OCI-LY1 (cell line): ENCODE results near the gene CTIF.

Source experiments
- H2AFZ ChIP-seq: fragments of 200-600 bp; sonication (generic), shearing (Covaris generic); 2 replicates; pipeline ENCODE4 v1.6.0; 2014; ENCODE audit warnings: antibody characterized with exemption, mild to moderate bottlenecking, low read length
- H3F3A ChIP-seq: fragments of 200-600 bp; sonication (generic), shearing (Covaris generic); 2 replicates; pipeline ENCODE4 v1.6.0; 2014; ENCODE audit warnings: mild to moderate bottlenecking, antibody characterized with exemption, low read length, moderate library complexity; ENCODE audit not compliant: insufficient read depth
- H3K27ac ChIP-seq: fragments of 200-600 bp; sonication (generic); 2 replicates; pipeline ENCODE4 v1.5.1; 2014; ENCODE audit warnings: low read length, mixed run types, mild to moderate bottlenecking, low read depth; ENCODE audit not compliant: poor library complexity, severe bottlenecking
- H3K27me3 ChIP-seq: fragments of 200-600 bp; sonication (generic); 2 replicates; pipeline ENCODE4 v1.6.0; 2014; ENCODE audit warnings: antibody characterized with exemption, mild to moderate bottlenecking, low read length, moderate library complexity; ENCODE audit not compliant: insufficient read depth
- H3K36me3 ChIP-seq: fragments of 200-600 bp; sonication (generic); 2 replicates; pipeline ENCODE4 v1.6.1; 2014; ENCODE audit warnings: mild to moderate bottlenecking, antibody characterized with exemption, low read length, moderate library complexity, mixed read lengths; ENCODE audit not compliant: insufficient read depth
- H3K4me1 ChIP-seq: fragments of 200-600 bp; sonication (generic); 2 replicates; pipeline ENCODE4 v1.5.1; 2014; ENCODE audit warnings: mild to moderate bottlenecking, low read length, moderate library complexity; ENCODE audit not compliant: insufficient read depth, severe bottlenecking
- H3K4me2 ChIP-seq: fragments of 200-600 bp; sonication (generic), shearing (Covaris generic); 2 replicates; pipeline ENCODE4 v1.6.1; 2014; ENCODE audit warnings: low read length
- H3K4me3 ChIP-seq: fragments of 200-600 bp; sonication (generic); 2 replicates; pipeline ENCODE4 v1.5.1; 2014; ENCODE audit warnings: low read length, low read depth, mild to moderate bottlenecking, mixed read lengths; ENCODE audit not compliant: poor library complexity, severe bottlenecking
- H3K79me2 ChIP-seq: fragments of 200-600 bp; shearing (Covaris generic); 2 replicates; pipeline ENCODE4 v1.6.1; 2016; ENCODE audit warnings: mixed run types, low read length, mixed read lengths; ENCODE audit not compliant: insufficient read depth
- H3K9ac ChIP-seq: fragments of 200-600 bp; sonication (generic), shearing (Covaris generic); 2 replicates; pipeline ENCODE4 v1.6.1; 2014; ENCODE audit warnings: mild to moderate bottlenecking, low read length, mixed read lengths
- H3K9me2 ChIP-seq: fragments of 200-600 bp; sonication (generic), shearing (Covaris generic); 2 replicates; pipeline ENCODE4 v1.6.1; 2014; ENCODE audit warnings: low read depth, mild to moderate bottlenecking, low read length, mixed read lengths
- H3K9me3 ChIP-seq: fragments of 200-600 bp; shearing (Covaris generic); 2 replicates; pipeline ENCODE4 v1.6.1; 2014; ENCODE audit warnings: low read length, mixed read lengths
- H4K20me1 ChIP-seq: fragments of 200-600 bp; sonication (generic), shearing (Covaris generic); 2 replicates; pipeline ENCODE4 v1.6.0; 2016; ENCODE audit warnings: mild to moderate bottlenecking, low read length; ENCODE audit not compliant: insufficient read depth
- EZH2 ChIP-seq: fragments of 200-600 bp; sonication (generic), shearing (Covaris generic); IDR thresholded peaks from 2 replicates; pipeline ENCODE4 v1.8.0; 2017; ENCODE audit warnings: borderline replicate concordance, mixed run types, mild to moderate bottlenecking, antibody characterized with exemption, low read length, moderate library complexity, mixed read lengths
- TF ChIP-seq, protein P1 (sequence below): fragments of 200-600 bp; sonication (generic), shearing (Covaris generic); IDR thresholded peaks from 2 replicates; pipeline ENCODE4 v1.5.1; 2017; ENCODE audit warnings: mild to moderate bottlenecking, antibody characterized with exemption, low read length, moderate library complexity, mixed read lengths

The CTIF gene

DNA sequence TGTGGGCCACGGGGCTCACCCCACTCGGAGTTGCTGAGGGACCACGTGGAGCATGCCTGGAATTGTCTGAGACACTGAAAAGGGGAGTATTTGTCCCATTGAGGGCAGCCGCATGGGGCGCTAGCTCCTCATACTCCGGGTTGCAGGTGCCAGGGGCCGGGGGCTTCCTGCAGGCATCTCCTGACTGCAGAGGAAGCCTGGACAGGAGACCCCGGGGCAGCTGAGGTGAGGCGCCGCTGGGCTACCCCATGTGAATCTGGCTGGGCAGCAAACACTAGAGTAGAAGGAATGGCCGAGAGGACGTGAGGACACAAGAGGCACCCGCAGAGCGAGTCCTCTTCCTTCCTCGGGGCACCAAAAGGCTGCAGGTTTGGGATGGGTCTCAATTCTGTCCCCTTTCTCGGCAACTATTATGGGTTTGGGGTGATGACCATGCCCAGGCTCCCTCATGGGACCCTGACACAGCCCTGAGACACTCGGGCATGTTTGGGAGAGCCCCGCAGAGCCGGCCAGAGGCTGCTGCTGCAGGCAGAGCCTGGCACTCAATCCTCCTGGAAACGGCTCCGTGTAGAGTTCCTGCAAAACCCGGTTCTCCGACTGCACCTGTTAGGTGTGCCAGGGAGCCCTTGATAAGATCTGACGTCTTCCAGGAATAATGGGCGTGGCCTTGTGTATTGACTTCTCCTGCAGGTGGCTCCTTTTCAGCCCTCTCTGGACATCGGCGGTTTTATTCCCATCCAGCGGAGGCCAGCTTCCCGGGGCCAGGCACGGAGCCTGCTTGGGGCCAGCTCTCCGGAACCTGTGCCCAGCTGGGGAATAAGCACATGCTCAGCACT is 77.0 kb downstream of the CTIF start:
- Histone ChIP-seq H3K4me1 (no peaks in the 10 kb centered on the region), H3K4me3 (no peak overlapping the region), H2AFZ (no peak overlapping the region), H3K4me2 (no peak overlapping the region), H3K79me2 (no peaks in the 10 kb centered on the region), H3K27me3 (no peaks in the 10 kb centered on the region), H3K9me3 (no peaks in the 10 kb centered on the region), H3K9me2 (no peaks in the 10 kb centered on the region), H3K27ac (no peak overlapping the region), H3K9ac (no peak overlapping the region), H3F3A (no peaks in the 10 kb centered on the region), H4K20me1 (no peaks in the 10 kb centered on the region), H3K36me3 (no peaks in the 10 kb centered on the region)
- TF ChIP-seq, protein P1, sequence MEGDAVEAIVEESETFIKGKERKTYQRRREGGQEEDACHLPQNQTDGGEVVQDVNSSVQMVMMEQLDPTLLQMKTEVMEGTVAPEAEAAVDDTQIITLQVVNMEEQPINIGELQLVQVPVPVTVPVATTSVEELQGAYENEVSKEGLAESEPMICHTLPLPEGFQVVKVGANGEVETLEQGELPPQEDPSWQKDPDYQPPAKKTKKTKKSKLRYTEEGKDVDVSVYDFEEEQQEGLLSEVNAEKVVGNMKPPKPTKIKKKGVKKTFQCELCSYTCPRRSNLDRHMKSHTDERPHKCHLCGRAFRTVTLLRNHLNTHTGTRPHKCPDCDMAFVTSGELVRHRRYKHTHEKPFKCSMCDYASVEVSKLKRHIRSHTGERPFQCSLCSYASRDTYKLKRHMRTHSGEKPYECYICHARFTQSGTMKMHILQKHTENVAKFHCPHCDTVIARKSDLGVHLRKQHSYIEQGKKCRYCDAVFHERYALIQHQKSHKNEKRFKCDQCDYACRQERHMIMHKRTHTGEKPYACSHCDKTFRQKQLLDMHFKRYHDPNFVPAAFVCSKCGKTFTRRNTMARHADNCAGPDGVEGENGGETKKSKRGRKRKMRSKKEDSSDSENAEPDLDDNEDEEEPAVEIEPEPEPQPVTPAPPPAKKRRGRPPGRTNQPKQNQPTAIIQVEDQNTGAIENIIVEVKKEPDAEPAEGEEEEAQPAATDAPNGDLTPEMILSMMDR = no peak; the same call in 1 of the 2 replicates
- TF ChIP-seq EZH2 = no peak

DNA sequence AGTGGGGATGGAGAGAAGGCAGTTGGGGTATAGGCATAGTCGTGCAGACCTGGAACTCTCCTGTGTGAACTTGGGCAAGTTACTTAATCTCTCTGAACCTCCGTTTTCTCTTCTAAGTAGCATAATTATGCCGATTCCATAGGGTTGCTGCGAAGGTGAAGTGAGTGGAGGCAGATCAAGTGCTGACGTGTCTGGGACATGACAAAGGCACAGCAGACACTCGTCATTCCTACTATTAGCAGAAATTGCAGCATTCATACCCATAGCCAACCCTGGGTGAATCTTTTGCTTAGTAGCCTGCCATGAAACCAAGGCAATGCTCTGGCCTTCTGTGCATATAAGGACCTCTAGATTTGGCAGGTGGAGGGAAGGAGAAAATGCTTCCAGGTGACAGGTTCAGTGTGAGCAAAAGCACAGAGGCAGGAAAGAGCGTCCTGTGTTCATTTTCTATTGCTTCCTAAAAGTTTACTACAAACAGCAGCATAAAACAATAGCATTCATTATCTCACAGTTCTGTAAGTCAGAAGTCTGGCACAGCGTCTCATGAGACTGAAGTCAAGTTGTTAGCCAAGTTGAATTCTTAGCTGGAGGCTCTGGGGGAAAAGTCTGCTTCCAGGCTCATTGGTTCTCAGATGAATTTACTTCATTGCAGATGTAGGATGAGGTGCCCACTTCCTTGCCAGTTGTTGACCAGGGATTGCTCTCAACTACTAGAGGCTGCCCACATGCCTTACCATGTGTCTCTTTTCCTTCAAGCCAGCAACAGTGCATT is 77.8 kb downstream of the CTIF start:
- H3K4me2 ChIP-seq = no peak overlapping the region
- no peaks in the 10 kb centered on the region for H3F3A ChIP-seq
- no peaks in the 10 kb centered on the region for H3K27me3 ChIP-seq
- no peak overlapping the region for H3K4me3 ChIP-seq
- H4K20me1 ChIP-seq = no peaks in the 10 kb centered on the region
- no peak overlapping the region for H2AFZ ChIP-seq
- no peaks in the 10 kb centered on the region for H3K9me2 ChIP-seq
- no peak for TF ChIP-seq EZH2
- TF ChIP-seq, protein P1 = no peak
- H3K4me1 ChIP-seq = no peaks in the 10 kb centered on the region
- no peak overlapping the region for H3K27ac ChIP-seq
- no peaks in the 10 kb centered on the region for H3K36me3 ChIP-seq
- H3K9ac ChIP-seq = no peak overlapping the region
- H3K9me3 ChIP-seq = no peaks in the 10 kb centered on the region
- H3K79me2 ChIP-seq = no peaks in the 10 kb centered on the region

DNA sequence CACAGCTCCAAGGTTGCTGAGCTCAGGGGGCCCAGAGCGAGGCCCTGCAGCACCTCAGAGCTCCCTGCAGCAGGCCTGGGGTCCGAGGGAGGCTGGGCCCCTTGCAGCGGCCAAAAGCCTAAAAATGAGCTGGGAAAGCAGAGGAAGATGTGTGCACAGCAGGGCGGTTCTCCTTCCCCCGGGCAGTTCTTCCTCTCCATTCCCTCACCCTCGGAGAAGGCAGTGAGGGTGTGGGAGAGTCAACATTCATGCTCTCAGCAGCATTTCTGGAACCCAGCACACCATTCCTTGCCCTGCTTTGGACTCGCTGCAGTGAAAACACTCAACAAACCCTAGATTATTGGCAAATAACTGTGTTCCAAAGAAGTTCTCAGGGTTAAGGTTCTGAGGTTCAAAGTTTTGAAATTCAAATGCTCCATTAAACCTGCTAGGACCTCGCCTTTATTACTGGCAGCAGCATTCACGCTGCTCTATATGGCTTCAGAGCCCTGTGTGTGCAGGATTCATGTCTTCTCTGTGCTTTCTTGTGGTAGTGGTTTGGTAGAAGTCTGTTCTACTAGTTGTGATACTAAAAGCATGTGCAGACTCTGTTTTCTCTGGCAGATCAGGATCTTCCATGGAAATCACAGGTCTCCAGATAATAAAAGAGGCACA is 79.1 kb downstream of the CTIF start:
- Histone ChIP-seq H4K20me1 (no peaks in the 10 kb centered on the region), H3K4me3 (no peak overlapping the region), H3K36me3 (no peaks in the 10 kb centered on the region), H3K27ac (no peak overlapping the region), H3K27me3 (no peaks in the 10 kb centered on the region), H3K9ac (no peak overlapping the region), H3K79me2 (no peaks in the 10 kb centered on the region), H3F3A (no peaks in the 10 kb centered on the region), H3K4me2 (no peak overlapping the region), H3K4me1 (peaks cover 6% of the 10 kb centered on the region), H3K9me3 (no peaks in the 10 kb centered on the region), H2AFZ (no peak overlapping the region), H3K9me2 (no peaks in the 10 kb centered on the region)
- TF ChIP-seq, protein P1 = no peak
- no peak for TF ChIP-seq EZH2
